A673 (cell line): ENCODE results near the gene OR4X2.

Experiments used
- CTCF ChIP-seq: fragments of 300-800, 200-600 bp; sonication (generic); conservative IDR thresholded peaks from 2 replicates; pipeline ENCODE4 v1.5.1; 2017; ENCODE audit warnings: low read depth, mild to moderate bottlenecking, antibody characterized with exemption, low read length, moderate library complexity, mixed read lengths
- EZH2 ChIP-seq: fragments of 200-600 bp; sonication (generic); IDR thresholded peaks from 2 replicates; pipeline ENCODE4 v1.6.1; 2017; ENCODE audit warnings: borderline replicate concordance, low read depth, mild to moderate bottlenecking, mixed read lengths, antibody characterized with exemption, low read length; ENCODE audit not compliant: poor library complexity, severe bottlenecking

- TF ChIP-seq CTCF (no peak), EZH2 (no peak)
Observed at GRCh38 chr11:48272606-48273005, 27.7 kb downstream of the OR4X2 start.
